ENCODE data around the gene SYF2.
A peak's percentile ranks its signal among the peaks of the same experiment; 100 is the strongest.
"Not testable (repeated sequence)": the region's sequence is repeated elsewhere in the genome, so short reads cannot be mapped to it uniquely, and the experiment has no call there.

Gene SYF2

DNA sequence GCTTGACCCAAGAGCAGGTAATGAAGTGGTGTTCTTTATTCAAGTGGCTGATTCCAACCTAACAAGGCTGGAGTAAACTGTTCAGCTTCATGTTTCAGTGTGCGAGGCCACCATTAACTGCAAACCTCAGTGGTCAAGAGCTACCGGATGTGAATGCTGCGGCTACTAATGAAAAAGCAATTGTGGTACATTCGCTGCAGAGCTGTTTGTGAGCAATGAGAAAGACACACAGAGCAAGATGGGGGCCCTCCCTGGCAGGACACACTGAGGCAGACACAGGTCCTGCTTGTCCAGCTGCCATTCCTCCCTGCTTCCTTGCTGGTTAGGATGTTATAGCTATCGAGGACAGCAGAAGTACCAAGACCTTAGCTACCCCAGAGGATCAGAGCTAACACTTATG, 26.1 kb downstream of the SYF2 start:
- DNase-seq (ENCODE audit: low spot score): no peak

DNA sequence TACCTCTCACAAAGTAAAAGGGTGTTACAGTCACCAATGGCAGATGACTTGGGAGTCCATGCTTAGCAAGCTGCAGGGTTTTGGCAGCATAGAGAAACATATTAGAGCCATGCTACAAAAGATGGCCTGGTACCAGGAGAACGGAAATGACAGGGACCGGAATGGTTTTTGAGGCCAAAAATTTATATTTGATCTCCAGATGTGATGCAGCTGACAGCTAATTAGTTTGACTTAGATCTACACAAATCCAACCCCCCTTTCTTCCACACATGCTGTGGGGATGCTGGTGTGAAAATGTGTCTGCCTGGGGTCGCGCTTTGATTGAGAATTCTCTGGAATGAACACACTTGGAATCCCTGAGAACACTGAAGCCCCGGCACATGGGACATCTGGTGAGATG, 26.5 kb downstream of the SYF2 start:
- no peak for DNase-seq (ENCODE audit: low spot score)

- DNase-seq (ENCODE audit: low spot score): peak; percentile 73
These were observed 27.4 kb downstream of the SYF2 start for GRCh38 chr1:25204797-25205480.

DNA sequence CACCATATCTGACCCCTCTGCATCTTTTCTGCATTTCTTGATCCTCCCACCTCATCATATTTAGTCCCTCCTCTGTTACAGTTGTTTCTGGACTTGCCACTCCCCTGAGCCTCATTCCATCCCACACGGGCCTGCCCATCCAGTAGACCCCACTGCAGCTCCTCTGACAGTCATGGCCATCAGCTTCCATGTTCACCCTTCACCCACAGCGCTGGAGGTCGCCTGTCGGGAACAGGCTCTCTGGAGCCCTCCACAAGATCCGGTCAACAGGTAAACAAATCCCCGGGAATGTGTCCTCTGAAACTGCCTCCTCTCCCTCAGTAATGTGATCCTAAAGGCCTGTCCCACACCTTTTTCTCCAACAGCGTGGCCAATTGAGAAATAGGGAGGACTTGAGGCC, 31.3 kb downstream of the SYF2 start:
- no peak for DNase-seq (ENCODE audit: low spot score)

DNA sequence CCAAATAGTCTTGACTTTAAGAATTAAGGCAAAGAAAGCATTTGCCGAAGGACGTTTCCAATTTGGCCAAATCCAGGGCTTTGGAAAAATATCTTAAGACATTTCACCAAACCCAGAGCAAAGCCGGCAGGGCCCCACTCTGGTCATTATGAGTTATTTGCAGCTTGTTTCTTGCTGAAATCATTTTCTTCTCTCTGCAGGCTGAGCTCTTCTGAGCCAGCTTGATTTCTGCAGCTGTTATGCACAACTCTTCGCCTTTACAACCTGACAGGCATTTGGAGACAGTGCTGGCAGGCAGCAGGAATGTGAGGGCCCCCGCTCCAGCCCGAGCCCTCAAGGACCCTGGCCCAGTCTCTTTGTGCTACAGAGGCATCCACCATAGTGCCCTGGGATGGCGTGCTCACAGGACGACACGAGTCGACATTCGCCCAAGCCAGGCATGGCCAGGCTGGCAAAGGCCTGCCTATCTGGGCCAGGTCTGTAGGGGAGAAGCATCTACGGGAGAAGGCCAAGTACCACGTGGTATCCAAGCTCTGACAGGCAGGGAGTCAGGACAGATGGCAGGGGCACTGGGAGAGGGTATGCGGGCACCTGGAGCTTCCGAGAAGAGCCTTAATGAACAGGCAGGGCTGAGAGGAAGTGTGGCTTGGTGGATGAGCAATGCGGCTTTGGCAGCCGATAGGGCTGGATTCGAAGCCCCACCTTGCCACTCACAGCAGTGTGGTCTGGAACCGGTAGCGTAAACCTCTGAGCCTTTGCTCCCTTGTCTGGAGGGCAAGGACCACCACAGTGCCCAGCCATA, 32.3 kb downstream of the SYF2 start:
- no peak for DNase-seq (ENCODE audit: low spot score)

GRCh38 chr1:25198663-25199252, 33.5 kb downstream of the SYF2 start:
- DNase-seq (ENCODE audit: low spot score): no peak

- no peak for DNase-seq (ENCODE audit: low spot score)
These were observed 34.2 kb downstream of the SYF2 start for GRCh38 chr1:25197982-25198662.

DNA sequence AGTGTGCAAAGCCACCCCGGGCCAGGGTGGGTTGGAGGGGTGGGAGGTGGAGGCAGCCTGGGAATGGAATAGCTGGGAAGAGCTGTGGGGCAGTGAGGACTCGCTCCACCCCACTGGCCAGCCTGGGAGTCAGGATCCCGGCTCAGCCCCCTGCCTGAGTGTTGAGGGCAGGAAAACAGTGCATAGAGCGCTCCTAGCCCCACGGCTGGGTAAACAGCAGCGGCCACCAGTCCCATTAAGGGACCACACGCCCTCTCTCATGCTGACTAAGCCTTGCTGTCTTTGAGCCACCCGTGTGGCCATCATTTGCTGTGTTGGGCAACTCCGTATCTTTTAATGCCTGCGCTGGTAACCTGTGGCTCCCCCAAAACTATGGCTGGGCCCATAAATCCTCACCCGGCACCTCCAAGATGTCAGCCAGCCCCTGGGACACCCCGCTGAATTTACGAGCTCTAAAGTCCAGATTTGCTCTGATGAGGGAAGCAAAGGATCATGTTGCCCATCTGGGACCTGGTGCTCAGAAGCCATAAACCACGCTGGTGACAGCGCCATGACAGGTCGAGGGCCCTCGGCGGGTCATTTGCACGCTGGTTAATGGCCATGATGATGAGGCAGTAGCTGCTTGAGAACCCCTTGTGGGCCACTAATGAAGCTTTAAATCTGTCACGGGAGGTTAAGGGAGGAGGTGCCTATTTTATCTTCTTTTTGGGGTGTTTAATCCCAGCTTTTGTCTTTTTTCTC, 34.9 kb downstream of the SYF2 start:
- no peak for DNase-seq (ENCODE audit: low spot score)

DNA sequence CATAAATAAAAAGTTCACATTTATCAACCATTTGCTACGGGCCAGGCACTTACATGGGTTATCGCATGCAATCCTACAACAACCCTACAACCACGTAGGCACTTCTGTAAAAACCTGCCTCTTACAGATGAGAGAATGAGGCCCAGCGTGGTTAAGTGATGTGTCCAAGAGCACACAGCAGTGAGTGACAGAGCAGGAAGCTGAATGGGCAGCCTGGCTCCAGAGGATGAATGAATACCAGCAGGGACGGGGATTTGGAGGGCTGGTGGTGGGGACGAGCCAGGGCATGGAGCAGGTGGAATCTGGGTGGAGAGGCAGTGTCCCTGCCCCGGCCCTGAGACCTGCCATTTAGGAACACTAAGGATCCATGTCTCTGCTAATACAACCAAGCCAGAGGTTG, 35.5 kb downstream of the SYF2 start:
- DNase-seq (ENCODE audit: low spot score): no peak

GRCh38 chr1:25195835-25196234, 36.5 kb downstream of the SYF2 start:
- DNase-seq (ENCODE audit: low spot score): no peak

DNA sequence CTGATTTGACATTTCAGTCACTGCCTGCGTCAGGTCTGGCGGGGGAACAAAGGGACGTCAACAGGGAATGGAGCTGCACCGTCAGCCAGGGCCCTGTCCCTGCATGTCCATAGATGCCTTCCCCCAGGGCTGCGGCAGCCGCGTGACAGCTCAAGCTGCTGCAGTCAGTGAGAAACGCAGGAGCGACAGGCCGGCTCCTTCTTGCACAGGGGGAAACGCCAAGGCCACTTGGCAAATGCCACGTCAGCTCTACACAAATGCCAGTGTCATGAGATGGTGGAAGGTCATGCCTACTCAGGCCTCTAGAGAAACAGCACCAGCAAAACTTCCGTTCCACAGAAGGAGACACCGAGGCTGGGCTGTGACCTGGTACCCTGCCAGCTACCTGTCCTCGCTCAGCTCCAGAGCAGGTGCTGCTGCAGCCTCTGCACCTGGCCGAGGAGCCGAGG, 37.7 kb downstream of the SYF2 start:
- no peak for DNase-seq (ENCODE audit: low spot score)

DNA sequence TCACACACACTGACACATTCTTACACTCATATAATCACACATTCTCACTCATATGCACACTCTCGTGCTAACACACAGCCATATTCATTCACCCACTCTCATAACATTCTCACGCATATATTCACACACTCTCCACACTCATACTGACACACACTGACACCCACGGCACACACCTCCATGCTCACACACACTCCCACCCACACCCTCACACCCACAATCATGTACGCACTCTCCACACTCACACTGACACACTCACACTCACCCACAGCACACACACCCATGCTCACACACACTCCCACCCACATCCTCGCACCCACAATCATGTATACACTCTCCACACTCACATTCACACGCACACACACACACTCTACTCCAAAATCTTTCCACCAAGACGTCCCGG, 38.2 kb downstream of the SYF2 start:
- DNase-seq (ENCODE audit: low spot score): no peak

DNA sequence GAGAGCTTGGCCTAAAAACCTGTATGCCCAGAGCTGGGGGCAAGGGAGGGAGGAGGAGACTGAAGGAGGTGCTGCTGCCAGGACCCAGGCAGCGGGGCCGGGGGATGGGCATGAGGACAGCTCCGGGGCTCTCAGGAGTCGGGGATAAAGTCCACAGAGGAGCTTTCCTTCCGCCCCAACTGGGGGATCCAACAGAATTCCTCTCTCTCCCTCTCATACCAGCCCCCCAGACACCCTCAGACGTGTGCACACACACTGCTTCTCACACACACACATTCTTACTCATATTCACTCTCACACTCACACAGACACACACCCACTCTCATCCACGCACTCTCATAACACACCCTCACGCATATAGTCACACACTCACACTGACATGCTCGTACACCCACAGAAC, 39.1 kb downstream of the SYF2 start:
- DNase-seq (ENCODE audit: low spot score): no peak

DNA sequence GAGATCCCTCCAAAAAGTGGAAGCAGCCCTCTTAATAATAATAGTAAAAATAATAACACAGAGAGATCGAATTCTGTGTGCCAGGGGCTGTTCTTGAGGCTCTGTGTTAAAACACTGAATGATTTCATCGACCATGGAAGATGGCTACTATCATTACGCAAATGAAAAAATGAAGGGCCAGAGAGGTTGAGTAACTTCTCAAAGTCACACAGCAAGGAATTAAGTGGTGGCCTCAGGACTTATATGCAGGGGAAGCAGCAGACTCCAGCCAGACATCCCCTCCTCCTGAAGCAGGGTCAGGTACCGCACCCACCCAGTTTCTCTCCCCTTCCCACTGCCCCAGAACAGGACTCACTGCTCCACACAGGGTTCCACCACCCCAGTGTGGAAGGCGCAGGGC, 40.1 kb downstream of the SYF2 start:
- DNase-seq (ENCODE audit: low spot score): no peak

- no peak for DNase-seq (ENCODE audit: low spot score)
These were observed 42.0 kb downstream of the SYF2 start for GRCh38 chr1:25190260-25190659.

- DNase-seq (ENCODE audit: low spot score): not testable (repeated sequence)
These were observed 44.4 kb downstream of the SYF2 start for GRCh38 chr1:25187904-25188303.

GRCh38 chr1:25187077-25187476, 45.2 kb downstream of the SYF2 start:
- no peak for DNase-seq (ENCODE audit: low spot score)

- DNase-seq (ENCODE audit: low spot score): no peak
These were observed 45.9 kb downstream of the SYF2 start for GRCh38 chr1:25186161-25187007.

- no peak for DNase-seq (ENCODE audit: low spot score)
These were observed 46.7 kb downstream of the SYF2 start for GRCh38 chr1:25185409-25186160.
